Neural cell (in vitro differentiated cells): ENCODE data around the gene FNBP1L.

ENCODE experiments used
- EP300 ChIP-seq: fragments of 450-650 bp; conservative IDR thresholded peaks from 2 replicates; pipeline ENCODE4 v1.6.1; 2014; ENCODE audit warnings: antibody characterized with exemption, mild to moderate bottlenecking, moderate library complexity; ENCODE audit not compliant: poor library complexity, severe bottlenecking
- EZH2 ChIP-seq: fragments of 200-600, 300-800 bp; shearing (Covaris generic), sonication (generic); IDR thresholded peaks from 2 replicates; pipeline ENCODE4 v1.6.1; 2014; ENCODE audit warnings: antibody characterized with exemption, low read length, borderline replicate concordance, mild to moderate bottlenecking; ENCODE audit not compliant: insufficient read depth, poor library complexity, severe bottlenecking
- MXI1 ChIP-seq: fragments of 450-650 bp; conservative IDR thresholded peaks from 2 replicates; pipeline ENCODE4 v1.6.1; 2014; ENCODE audit warnings: antibody characterized with exemption, mild to moderate bottlenecking; ENCODE audit not compliant: poor library complexity, severe bottlenecking
- POLR2AphosphoS5 ChIP-seq: IDR thresholded peaks from 2 replicates; pipeline ENCODE4 v1.6.1; 2012
- RAD21 ChIP-seq: fragments of 450-650 bp; conservative IDR thresholded peaks from 2 replicates; pipeline ENCODE4 v1.6.1; 2014; ENCODE audit warnings: antibody characterized with exemption, mild to moderate bottlenecking, moderate library complexity
- SMC3 ChIP-seq: fragments of 450-650 bp; conservative IDR thresholded peaks from 2 replicates; pipeline ENCODE4 v1.6.1; 2014; ENCODE audit warnings: antibody characterized with exemption, mild to moderate bottlenecking, moderate library complexity; ENCODE audit not compliant: poor library complexity
- TAF1 ChIP-seq: IDR thresholded peaks from 2 replicates; pipeline ENCODE4 v1.6.1; 2012; ENCODE audit warnings: low read depth
- TF ChIP-seq, protein P1 (sequence below): fragments of 450-650 bp; IDR thresholded peaks from 2 replicates; pipeline ENCODE4 v1.5.1; 2014; ENCODE audit warnings: antibody characterized with exemption, mild to moderate bottlenecking, moderate library complexity; ENCODE audit not compliant: poor library complexity, severe bottlenecking
- TF ChIP-seq, protein P2 (sequence below): IDR thresholded peaks from 2 replicates; pipeline ENCODE4 v1.6.1; 2012; ENCODE audit warnings: borderline replicate concordance

DNA sequence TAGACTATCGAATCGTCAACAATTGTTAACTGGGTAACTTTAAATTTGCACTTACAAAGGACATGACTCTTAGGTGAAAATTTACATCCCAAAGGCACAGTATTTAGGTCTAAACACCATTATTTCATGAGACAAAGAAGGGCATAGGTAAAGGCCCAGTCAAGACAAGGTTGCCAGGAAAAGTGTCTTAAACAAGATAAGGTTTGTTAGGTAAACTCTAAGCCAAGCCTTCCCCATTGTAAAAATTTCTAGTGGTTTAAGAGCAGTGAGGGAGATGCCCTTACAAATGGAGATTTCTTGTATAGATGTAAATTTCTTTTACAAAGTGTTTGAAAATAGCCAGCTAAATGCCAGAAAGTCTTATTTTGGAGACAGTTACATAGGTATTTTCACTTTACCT is 36.9 kb upstream of the FNBP1L start:
- TF ChIP-seq, protein P1, sequence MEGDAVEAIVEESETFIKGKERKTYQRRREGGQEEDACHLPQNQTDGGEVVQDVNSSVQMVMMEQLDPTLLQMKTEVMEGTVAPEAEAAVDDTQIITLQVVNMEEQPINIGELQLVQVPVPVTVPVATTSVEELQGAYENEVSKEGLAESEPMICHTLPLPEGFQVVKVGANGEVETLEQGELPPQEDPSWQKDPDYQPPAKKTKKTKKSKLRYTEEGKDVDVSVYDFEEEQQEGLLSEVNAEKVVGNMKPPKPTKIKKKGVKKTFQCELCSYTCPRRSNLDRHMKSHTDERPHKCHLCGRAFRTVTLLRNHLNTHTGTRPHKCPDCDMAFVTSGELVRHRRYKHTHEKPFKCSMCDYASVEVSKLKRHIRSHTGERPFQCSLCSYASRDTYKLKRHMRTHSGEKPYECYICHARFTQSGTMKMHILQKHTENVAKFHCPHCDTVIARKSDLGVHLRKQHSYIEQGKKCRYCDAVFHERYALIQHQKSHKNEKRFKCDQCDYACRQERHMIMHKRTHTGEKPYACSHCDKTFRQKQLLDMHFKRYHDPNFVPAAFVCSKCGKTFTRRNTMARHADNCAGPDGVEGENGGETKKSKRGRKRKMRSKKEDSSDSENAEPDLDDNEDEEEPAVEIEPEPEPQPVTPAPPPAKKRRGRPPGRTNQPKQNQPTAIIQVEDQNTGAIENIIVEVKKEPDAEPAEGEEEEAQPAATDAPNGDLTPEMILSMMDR = no peak
- TF ChIP-seq RAD21 (no peak), EZH2 (no peak), POLR2AphosphoS5 (no peak), SMC3 (no peak), EP300 (no peak), TAF1 (no peak), MXI1 (no peak)
- TF ChIP-seq, protein P2, sequence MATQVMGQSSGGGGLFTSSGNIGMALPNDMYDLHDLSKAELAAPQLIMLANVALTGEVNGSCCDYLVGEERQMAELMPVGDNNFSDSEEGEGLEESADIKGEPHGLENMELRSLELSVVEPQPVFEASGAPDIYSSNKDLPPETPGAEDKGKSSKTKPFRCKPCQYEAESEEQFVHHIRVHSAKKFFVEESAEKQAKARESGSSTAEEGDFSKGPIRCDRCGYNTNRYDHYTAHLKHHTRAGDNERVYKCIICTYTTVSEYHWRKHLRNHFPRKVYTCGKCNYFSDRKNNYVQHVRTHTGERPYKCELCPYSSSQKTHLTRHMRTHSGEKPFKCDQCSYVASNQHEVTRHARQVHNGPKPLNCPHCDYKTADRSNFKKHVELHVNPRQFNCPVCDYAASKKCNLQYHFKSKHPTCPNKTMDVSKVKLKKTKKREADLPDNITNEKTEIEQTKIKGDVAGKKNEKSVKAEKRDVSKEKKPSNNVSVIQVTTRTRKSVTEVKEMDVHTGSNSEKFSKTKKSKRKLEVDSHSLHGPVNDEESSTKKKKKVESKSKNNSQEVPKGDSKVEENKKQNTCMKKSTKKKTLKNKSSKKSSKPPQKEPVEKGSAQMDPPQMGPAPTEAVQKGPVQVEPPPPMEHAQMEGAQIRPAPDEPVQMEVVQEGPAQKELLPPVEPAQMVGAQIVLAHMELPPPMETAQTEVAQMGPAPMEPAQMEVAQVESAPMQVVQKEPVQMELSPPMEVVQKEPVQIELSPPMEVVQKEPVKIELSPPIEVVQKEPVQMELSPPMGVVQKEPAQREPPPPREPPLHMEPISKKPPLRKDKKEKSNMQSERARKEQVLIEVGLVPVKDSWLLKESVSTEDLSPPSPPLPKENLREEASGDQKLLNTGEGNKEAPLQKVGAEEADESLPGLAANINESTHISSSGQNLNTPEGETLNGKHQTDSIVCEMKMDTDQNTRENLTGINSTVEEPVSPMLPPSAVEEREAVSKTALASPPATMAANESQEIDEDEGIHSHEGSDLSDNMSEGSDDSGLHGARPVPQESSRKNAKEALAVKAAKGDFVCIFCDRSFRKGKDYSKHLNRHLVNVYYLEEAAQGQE = no peak
